ENCODE results near the gene STK32B.

DNA sequence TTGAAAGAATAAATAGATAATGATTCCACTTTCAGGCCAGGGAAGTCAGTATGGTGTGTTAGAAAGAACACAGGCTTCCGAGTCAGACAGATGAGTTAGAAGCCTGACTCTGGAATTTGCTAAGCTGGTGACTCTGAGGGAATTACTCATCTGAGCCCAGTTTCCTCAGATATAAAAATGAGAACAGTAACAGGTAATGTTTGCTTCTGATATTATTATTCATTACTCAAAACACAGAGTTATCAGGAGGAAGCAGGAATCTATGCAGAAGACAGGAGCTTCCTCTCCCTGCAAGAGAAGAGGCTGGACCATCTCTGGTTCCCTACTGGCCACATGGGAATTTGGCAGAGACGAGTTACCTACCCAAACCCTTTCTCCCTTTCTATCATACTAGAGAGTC lies 494.0 kb downstream of the STK32B start:
- TF ChIP-seq POLR2A (IDR thresholded peaks at IDR 0.05; ENCODE audit: low read depth, low read length) (no peak), POLR2AphosphoS5 (IDR thresholded peaks at IDR 0.05; ENCODE audit: insufficient read depth, low read depth, low read length) (no peak), EZH2 (IDR thresholded peaks at IDR 0.05; ENCODE audit: borderline replicate concordance, low read depth, low read length, severe bottlenecking) (no peak), MYC (IDR thresholded peaks at IDR 0.05; ENCODE audit: low read depth, low read length) (no peak)
- TF ChIP-seq, protein P1, sequence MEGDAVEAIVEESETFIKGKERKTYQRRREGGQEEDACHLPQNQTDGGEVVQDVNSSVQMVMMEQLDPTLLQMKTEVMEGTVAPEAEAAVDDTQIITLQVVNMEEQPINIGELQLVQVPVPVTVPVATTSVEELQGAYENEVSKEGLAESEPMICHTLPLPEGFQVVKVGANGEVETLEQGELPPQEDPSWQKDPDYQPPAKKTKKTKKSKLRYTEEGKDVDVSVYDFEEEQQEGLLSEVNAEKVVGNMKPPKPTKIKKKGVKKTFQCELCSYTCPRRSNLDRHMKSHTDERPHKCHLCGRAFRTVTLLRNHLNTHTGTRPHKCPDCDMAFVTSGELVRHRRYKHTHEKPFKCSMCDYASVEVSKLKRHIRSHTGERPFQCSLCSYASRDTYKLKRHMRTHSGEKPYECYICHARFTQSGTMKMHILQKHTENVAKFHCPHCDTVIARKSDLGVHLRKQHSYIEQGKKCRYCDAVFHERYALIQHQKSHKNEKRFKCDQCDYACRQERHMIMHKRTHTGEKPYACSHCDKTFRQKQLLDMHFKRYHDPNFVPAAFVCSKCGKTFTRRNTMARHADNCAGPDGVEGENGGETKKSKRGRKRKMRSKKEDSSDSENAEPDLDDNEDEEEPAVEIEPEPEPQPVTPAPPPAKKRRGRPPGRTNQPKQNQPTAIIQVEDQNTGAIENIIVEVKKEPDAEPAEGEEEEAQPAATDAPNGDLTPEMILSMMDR (IDR thresholded peaks at IDR 0.05; ENCODE audit: extremely low read depth in 1 of 2, insufficient read depth in 1 of 2, low read depth in 1 of 2, low read length in 2 of 2), result no peak

Data from endothelial cell of umbilical vein (primary cell).